Chondrocyte (in vitro differentiated cells): ENCODE results near the gene UNK. TPM values are rescaled to one million over a fixed set of nuclear protein-coding genes. Genes with fewer than 3 reads are reported as not detected.

Experiments used
- DNase-seq: peaks from one replicate; pipeline ENCODE4 v3.0.0; 2021; ENCODE audit warnings: mixed read lengths, low spot score
- H3K27ac Mint-ChIP-seq: one replicate; pipeline ENCODE4 v1.8.0; 2021; ENCODE audit warnings: mild to moderate bottlenecking, moderate library complexity, mixed read lengths; ENCODE audit not compliant: unreplicated experiment
- H3K27me3 Mint-ChIP-seq: 2 replicates; pipeline ENCODE4 v1.8.0; 2021; ENCODE audit warnings: low read depth, mixed read lengths
- H3K36me3 Mint-ChIP-seq: 2 replicates; pipeline ENCODE4 v1.8.0; 2021; ENCODE audit warnings: low read depth, mixed read lengths
- H3K4me1 Mint-ChIP-seq: 2 replicates; pipeline ENCODE4 v1.8.0; 2021; ENCODE audit warnings: low read depth, mild to moderate bottlenecking, mixed read lengths
- H3K4me3 Mint-ChIP-seq: one replicate; pipeline ENCODE4 v1.8.0; 2021; ENCODE audit warnings: mild to moderate bottlenecking, moderate library complexity, mixed read lengths; ENCODE audit not compliant: unreplicated experiment
- H3K9me3 Mint-ChIP-seq: 2 replicates; pipeline ENCODE4 v1.8.0; 2021; ENCODE audit warnings: low read depth, mixed read lengths
- total RNA-seq: library from RNA; stranded (reverse); gene quantifications from 3 replicates; pipeline ENCODE4 v1.2.1, GENCODE V29; 2021
- TF ChIP-seq, protein P1 (sequence below): fragments of 200-600 bp; sonication (generic); IDR thresholded peaks from 2 replicates; pipeline ENCODE4 v1.5.0; 2021; ENCODE audit warnings: antibody characterized with exemption, mild to moderate bottlenecking, moderate library complexity

Gene UNK
- total RNA-seq, 1 donor from 2014 or later: 21.0 TPM

DNA sequence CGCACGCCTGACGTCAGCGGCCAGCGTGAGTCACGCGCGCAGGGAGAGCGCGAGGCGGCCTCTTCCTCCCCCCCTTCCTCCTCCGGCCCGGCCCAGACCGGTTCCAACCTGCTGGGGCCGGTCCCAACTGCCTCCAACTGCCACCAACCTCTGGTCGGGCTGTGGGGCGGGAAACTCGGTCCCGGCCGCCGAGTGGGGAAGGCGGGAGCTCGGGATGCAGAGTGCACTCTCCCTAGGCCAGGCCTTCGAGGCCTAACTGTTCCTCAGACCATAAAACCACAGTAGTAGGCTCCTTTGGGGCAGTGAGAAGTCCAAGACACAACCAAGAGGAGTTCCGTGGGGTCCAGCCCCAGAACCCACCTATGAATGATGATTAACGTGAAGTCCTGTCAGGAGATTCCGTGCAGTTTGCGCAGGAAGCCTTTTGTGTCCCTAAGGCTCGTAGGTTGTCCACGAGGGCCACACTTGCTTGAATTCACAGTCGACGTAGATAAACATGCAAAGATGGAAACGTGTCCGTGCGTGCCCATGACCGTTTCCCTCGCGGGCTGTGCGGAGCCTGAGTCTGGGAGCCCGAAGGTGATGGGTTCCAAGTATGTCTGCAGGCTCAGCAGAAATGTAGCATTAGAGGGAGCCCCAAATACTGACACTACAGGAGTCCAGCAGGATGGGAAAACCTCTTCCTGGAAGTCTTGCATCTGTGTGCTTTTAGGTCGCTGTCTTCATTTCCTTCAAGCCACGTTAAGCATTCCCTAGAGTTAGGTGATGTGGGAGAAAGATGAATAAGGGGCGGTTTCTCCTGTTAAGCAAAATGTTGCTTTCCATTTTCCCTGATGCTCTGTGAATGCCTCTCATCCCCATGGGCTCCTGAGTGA is 647 bp downstream of the UNK start:
- no peak for DNase-seq
- Mint-ChIP-seq H3K9me3 (no peaks in the 10 kb centered on the region), H3K36me3 (no peaks in the 10 kb centered on the region), H3K4me3 (peak overlapping the region; percentile 83), H3K27me3 (no peaks in the 10 kb centered on the region), H3K27ac (peak overlapping the region; percentile 99), H3K4me1 (peaks cover 39% of the 10 kb centered on the region)
- TF ChIP-seq, protein P1, sequence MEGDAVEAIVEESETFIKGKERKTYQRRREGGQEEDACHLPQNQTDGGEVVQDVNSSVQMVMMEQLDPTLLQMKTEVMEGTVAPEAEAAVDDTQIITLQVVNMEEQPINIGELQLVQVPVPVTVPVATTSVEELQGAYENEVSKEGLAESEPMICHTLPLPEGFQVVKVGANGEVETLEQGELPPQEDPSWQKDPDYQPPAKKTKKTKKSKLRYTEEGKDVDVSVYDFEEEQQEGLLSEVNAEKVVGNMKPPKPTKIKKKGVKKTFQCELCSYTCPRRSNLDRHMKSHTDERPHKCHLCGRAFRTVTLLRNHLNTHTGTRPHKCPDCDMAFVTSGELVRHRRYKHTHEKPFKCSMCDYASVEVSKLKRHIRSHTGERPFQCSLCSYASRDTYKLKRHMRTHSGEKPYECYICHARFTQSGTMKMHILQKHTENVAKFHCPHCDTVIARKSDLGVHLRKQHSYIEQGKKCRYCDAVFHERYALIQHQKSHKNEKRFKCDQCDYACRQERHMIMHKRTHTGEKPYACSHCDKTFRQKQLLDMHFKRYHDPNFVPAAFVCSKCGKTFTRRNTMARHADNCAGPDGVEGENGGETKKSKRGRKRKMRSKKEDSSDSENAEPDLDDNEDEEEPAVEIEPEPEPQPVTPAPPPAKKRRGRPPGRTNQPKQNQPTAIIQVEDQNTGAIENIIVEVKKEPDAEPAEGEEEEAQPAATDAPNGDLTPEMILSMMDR: no peak

DNA sequence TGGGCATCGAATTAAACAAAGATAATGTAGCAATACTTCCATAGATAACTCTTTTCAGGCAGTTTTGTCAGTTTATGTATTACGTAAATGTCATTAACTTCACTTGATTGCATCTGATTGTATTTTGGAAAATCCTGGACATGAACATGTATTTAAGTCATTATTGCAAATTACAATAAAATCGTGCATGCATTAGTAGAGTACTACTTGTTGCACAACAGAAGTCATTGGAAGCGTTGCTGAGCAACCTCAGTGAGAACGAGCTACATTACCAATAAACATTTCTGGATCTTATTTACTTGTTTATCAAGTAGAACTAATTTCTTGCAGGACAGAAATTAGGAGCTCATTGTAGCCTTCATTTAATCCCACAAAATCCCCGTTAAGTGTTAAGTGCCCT is 6.6 kb downstream of the UNK start:
- Mint-ChIP-seq H3K27ac (no peak overlapping the region), H3K4me3 (no peak overlapping the region), H3K36me3 (no peaks in the 10 kb centered on the region), H3K9me3 (no peaks in the 10 kb centered on the region), H3K4me1 (peaks cover 18% of the 10 kb centered on the region), H3K27me3 (no peaks in the 10 kb centered on the region)
- TF ChIP-seq, protein P1: no peak
- DNase-seq: no peak

DNA sequence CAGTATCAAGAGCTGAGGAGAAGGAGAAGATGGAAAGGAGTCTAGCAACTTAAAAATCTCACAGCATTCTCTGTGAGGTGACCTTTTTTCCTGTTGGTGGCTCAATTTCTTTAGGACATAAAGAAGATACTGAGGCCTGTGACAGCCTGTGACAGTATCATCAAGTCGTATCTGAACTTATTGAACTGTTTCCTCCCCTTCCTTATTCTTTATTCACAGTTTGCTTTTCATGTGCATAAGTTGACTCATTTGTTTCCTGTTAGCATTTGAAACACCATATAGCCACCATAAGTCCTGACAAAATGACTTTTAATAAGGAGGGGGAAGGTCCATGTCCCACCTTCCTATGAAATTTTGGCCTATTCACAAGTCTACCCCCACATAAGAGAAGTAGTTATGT is 8.9 kb downstream of the UNK start:
- H3K36me3 Mint-ChIP-seq: no peaks in the 10 kb centered on the region
- no peaks in the 10 kb centered on the region for H3K9me3 Mint-ChIP-seq
- no peak overlapping the region for H3K27ac Mint-ChIP-seq
- no peaks in the 10 kb centered on the region for H3K27me3 Mint-ChIP-seq
- no peak for DNase-seq
- TF ChIP-seq, protein P1: no peak
- H3K4me1 Mint-ChIP-seq: peaks cover 8% of the 10 kb centered on the region
- no peak overlapping the region for H3K4me3 Mint-ChIP-seq

DNA sequence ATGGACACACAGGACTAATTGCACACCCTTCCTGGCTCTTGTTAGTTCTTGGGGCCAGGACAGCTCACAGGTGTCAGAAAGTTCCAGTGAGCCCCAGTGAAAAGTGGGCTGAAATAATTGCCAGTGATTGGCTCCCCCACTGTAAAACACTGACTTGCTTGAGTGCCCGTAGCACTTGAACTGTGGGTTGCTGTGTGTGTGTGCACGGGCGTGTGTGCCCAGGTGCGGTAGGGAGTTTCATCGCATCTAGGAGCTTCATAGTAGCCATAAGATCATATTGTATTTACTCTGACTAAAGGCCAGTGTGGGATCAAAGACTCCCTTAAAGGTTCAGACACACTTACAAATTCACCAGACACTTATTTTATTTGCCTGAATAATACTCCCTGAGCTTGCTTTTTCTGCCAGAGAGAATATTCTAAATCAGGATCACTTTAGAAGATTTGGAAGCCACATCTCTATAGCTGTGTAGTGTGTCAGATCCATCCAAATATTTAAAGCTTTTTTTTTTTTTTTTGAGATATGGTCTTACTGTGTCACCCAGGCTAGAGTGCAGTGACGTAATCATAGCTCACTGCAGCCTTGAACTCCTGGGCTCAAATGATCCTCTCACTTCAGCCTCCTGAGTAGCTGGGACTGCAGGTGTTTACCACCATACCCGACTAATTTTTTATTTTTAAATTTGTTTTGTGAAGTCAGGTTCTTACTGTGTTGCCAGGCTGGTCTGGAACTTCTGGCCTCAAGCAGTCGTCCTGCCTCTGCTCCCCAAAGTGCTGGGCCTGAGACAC is 11.4 kb downstream of the UNK start:
- TF ChIP-seq, protein P1: no peak
- H3K9me3 Mint-ChIP-seq: no peaks in the 10 kb centered on the region
- H3K4me3 Mint-ChIP-seq: no peak overlapping the region
- H3K27me3 Mint-ChIP-seq: no peaks in the 10 kb centered on the region
- peaks cover 7% of the 10 kb centered on the region for H3K36me3 Mint-ChIP-seq
- H3K4me1 Mint-ChIP-seq: peaks cover 6% of the 10 kb centered on the region
- DNase-seq: peak; percentile 9
- H3K27ac Mint-ChIP-seq: peak overlapping the region; percentile 49

DNA sequence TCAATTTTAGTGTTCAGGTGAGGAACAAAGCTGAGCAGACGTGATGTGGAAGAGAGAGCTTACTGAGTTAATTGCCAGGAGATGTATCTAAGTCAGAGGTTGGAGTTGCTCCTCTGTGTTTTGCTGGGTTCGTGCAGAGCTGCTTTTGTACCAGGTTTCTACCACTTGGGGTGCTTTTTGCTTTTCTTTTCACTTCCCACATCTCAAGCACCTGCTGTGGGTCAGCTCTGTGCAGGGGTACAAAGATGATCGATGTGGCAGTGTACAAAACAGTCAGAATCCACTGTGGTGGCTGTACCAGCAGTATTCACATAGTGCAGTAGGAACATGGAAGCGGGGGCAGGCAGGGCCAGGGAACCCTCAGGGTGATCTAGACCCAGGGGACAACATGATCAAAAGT is 14.8 kb downstream of the UNK start:
- H3K4me1 Mint-ChIP-seq: no peaks in the 10 kb centered on the region
- H3K36me3 Mint-ChIP-seq: peaks cover 7% of the 10 kb centered on the region
- no peaks in the 10 kb centered on the region for H3K27me3 Mint-ChIP-seq
- H3K27ac Mint-ChIP-seq: no peak overlapping the region
- TF ChIP-seq, protein P1: no peak
- no peak overlapping the region for H3K4me3 Mint-ChIP-seq
- DNase-seq: peak; percentile 35
- H3K9me3 Mint-ChIP-seq: no peaks in the 10 kb centered on the region
